HCT116 (cell line): Measurements from ENCODE around the gene HHLA2. TPM values are rescaled to one million over a fixed set of nuclear protein-coding genes. Genes with fewer than 3 reads are reported as not detected.

Experiments used
- ATAC-seq: fragments of 200-7000 bp; cut with Tn5 transposase; 2 replicates; pipeline ENCODE4 v1.9.1; 2020; ENCODE audit warnings: mild to moderate bottlenecking, moderate library complexity
- BruUV-seq: library from RNA; stranded (reverse); fragments of 400-500 nt; replicated peaks from 2 replicates; lab custom pipeline; 2021; lab: Mats Ljungman, UMichigan
- CTCF ChIA-PET: fragments of 300-600 bp; sonication (Branson Sonifier 250); formaldehyde crosslinking; loops from one replicate; lab custom pipeline; 2021; ENCODE audit warnings: antibody characterized with exemption; lab: Charles Lee
- POLR2A ChIA-PET: fragments of 300-600, 350-600 bp; sonication (Branson Sonifier 250); formaldehyde crosslinking; loops from one replicate; lab custom pipeline; 2021; ENCODE audit warnings: antibody characterized with exemption; lab: Charles Lee
- RAD21 ChIA-PET, 2 experiments: fragments of 300-600 bp; sonication (Branson Sonifier 250); formaldehyde crosslinking; loops; one replicate each; lab custom pipeline; 2023; ENCODE audit warnings: low total read pairs in 2 of 2; ENCODE audit not compliant: uncharacterized antibody in 2 of 2, unreplicated experiment in 2 of 2, low non-redundant PET in 1 of 2; lab: Charles Lee
- DNase-seq: peaks from one replicate; pipeline ENCODE4 v3.0.0-alpha.2; 2010; ENCODE audit warnings: low read depth, low spot score
- H2AFZ ChIP-seq: fragments of 200-600 bp; shearing (Covaris generic), sonication (generic); 2 replicates; pipeline ENCODE4 v1.6.1; 2017; ENCODE audit warnings: low read depth, mixed run types, mixed read lengths, antibody characterized with exemption, low read length; ENCODE audit not compliant: poor library complexity, severe bottlenecking
- H3K27ac ChIP-seq: 2 replicates; pipeline ENCODE4 v1.5.1; 2012; ENCODE audit warnings: low read depth, low read length
- H3K27me3 ChIP-seq: fragments of 200-600 bp; sonication (generic); 2 replicates; pipeline ENCODE4 v1.6.1; 2016; ENCODE audit warnings: mixed run types, low read length, mixed read lengths; ENCODE audit not compliant: insufficient read depth
- H3K36me3 ChIP-seq, 2 experiments: fragments of 200-500 bp in 1 of 2; fragments of 200-600 bp in 1 of 2; sonication (Bioruptor generic) in 1 of 2; sonication (generic) in 1 of 2; 2 replicates each; pipeline versions ENCODE4 v1.5.1 to v1.6.1; 2014 to 2016; ENCODE audit warnings: low read length in 2 of 2, inconsistent platforms in 1 of 2, mixed read lengths in 1 of 2, mixed run types in 1 of 2; ENCODE audit not compliant: insufficient read depth in 2 of 2, control insufficient read depth in 1 of 2
- H3K4me1 ChIP-seq, 2 experiments: fragments of 200-600 bp in 1 of 2; sonication (generic) in 1 of 2; 2 replicates each; pipeline versions ENCODE4 v1.5.1 to v1.6.1; 2012 to 2017; ENCODE audit warnings: low read length in 2 of 2, inconsistent platforms in 1 of 2, mild to moderate bottlenecking in 1 of 2, mixed read lengths in 1 of 2, mixed run types in 1 of 2, moderate library complexity in 1 of 2; ENCODE audit not compliant: insufficient read depth in 2 of 2, control insufficient read depth in 1 of 2
- H3K4me2 ChIP-seq: fragments of 200-600 bp; sonication (generic); 2 replicates; pipeline ENCODE4 v1.6.1; 2017; ENCODE audit warnings: mixed run types, low read length, mixed read lengths
- H3K4me3 ChIP-seq, 2 experiments: fragments of 200-600 bp in 1 of 2; sonication (generic) in 1 of 2; replicated peaks in 1 of 2; 2 replicates each; pipeline ENCODE4 v1.5.1; 2011 to 2016; ENCODE audit warnings: low read length in 2 of 2, control low read depth in 1 of 2, low read depth in 1 of 2, mild to moderate bottlenecking in 1 of 2, mixed read lengths in 1 of 2, mixed run types in 1 of 2
- H3K79me2 ChIP-seq: fragments of 200-600 bp; sonication (generic); 2 replicates; pipeline ENCODE4 v1.6.1; 2017; ENCODE audit warnings: mild to moderate bottlenecking, mixed run types, low read length, moderate library complexity, mixed read lengths; ENCODE audit not compliant: insufficient read depth
- H3K9ac ChIP-seq: fragments of 200-600 bp; sonication (generic); 2 replicates; pipeline ENCODE4 v1.6.1; 2016; ENCODE audit warnings: low read length, mixed read lengths
- H3K9me2 ChIP-seq: fragments of 200-600 bp; sonication (generic), shearing (Covaris generic); 2 replicates; pipeline ENCODE4 v1.6.1; 2017; ENCODE audit warnings: mixed run types, mild to moderate bottlenecking, moderate library complexity; ENCODE audit not compliant: insufficient read depth
- H3K9me3 ChIP-seq, 2 experiments: fragments of 200-500 bp in 1 of 2; fragments of 200-600 bp in 1 of 2; sonication (Bioruptor generic) in 1 of 2; sonication (generic) in 1 of 2; 2 replicates each; pipeline ENCODE4 v1.6.1; 2014 to 2017; ENCODE audit warnings: low read length in 2 of 2, mixed read lengths in 2 of 2, inconsistent platforms in 1 of 2, low read depth in 1 of 2, mild to moderate bottlenecking in 1 of 2, mixed run types in 1 of 2, moderate library complexity in 1 of 2; ENCODE audit not compliant: control insufficient read depth in 1 of 2, insufficient read depth in 1 of 2
- H4K20me1 ChIP-seq: fragments of 200-600 bp; sonication (generic), shearing (Covaris generic); 2 replicates; pipeline ENCODE4 v1.6.1; 2017; ENCODE audit warnings: mixed run types, mild to moderate bottlenecking, moderate library complexity; ENCODE audit not compliant: insufficient read depth
- CBX3 ChIP-seq: IDR thresholded peaks from 2 replicates; pipeline ENCODE4 v1.6.1; 2012; ENCODE audit warnings: low read depth
- CEBPB ChIP-seq: IDR thresholded peaks from 2 replicates; pipeline ENCODE4 v1.6.1; 2012; ENCODE audit warnings: low read depth
- ELF1 ChIP-seq: IDR thresholded peaks from 2 replicates; pipeline ENCODE4 v1.6.1; 2012; ENCODE audit warnings: low read depth, borderline replicate concordance
- EZH2phosphoT487 ChIP-seq: fragments of 200-600 bp; IDR thresholded peaks from 2 replicates; pipeline ENCODE4 v1.6.1; 2018; ENCODE audit warnings: antibody characterized with exemption, borderline replicate concordance
- FOSL1 ChIP-seq: IDR thresholded peaks from 2 replicates; pipeline ENCODE4 v1.6.1; 2012; ENCODE audit warnings: low read depth
- JUND ChIP-seq: IDR thresholded peaks from 2 replicates; pipeline ENCODE4 v1.6.1; 2012
- MAX ChIP-seq: IDR thresholded peaks from 2 replicates; pipeline ENCODE4 v1.6.1; 2012
- POLR2A ChIP-seq: IDR thresholded peaks from 2 replicates; pipeline ENCODE4 v1.7.0; 2011; ENCODE audit warnings: borderline replicate concordance; ENCODE audit not compliant: insufficient read depth, insufficient read length; ENCODE audit errors: extremely low read depth
- POLR2AphosphoS5 ChIP-seq: IDR thresholded peaks from 2 replicates; pipeline ENCODE4 v1.6.1; 2011; ENCODE audit warnings: mild to moderate bottlenecking, low read depth, low read length, moderate library complexity
- RAD21 ChIP-seq: IDR thresholded peaks from 2 replicates; pipeline ENCODE4 v1.6.1; 2012; ENCODE audit warnings: low read depth, mild to moderate bottlenecking
- REST ChIP-seq: IDR thresholded peaks from 2 replicates; pipeline ENCODE4 v1.6.1; 2012; ENCODE audit warnings: low read depth
- SIN3A ChIP-seq: IDR thresholded peaks from 2 replicates; pipeline ENCODE4 v1.6.1; 2012; ENCODE audit warnings: low read depth
- SP1 ChIP-seq: IDR thresholded peaks from 2 replicates; pipeline ENCODE4 v1.6.1; 2012; ENCODE audit warnings: low read depth
- SRF ChIP-seq: IDR thresholded peaks from 2 replicates; pipeline ENCODE4 v1.6.1; 2012; ENCODE audit warnings: low read depth
- TCF7L2 ChIP-seq: IDR thresholded peaks from 2 replicates; pipeline ENCODE4 v1.7.0; 2011; ENCODE audit warnings: borderline replicate concordance, inconsistent platforms; ENCODE audit not compliant: insufficient read depth, insufficient read length; ENCODE audit errors: extremely low read depth
- YY1 ChIP-seq: IDR thresholded peaks from 2 replicates; pipeline ENCODE4 v1.6.1; 2011; ENCODE audit warnings: low read length, low read depth, moderate library complexity, mild to moderate bottlenecking; ENCODE audit not compliant: insufficient replicate concordance; ENCODE audit errors: extremely low read depth
- ZFX ChIP-seq: fragments of 450-650 bp; IDR thresholded peaks from 2 replicates; pipeline ENCODE4 v1.6.1; 2017
- ZNF274 ChIP-seq: fragments of 200-500 bp; sonication (Bioruptor generic); IDR thresholded peaks from 2 replicates; pipeline ENCODE4 v1.6.1; 2014; ENCODE audit warnings: mild to moderate bottlenecking, low read depth, low read length, inconsistent platforms
- intact Hi-C: fragments of 100-400 bp; cut with micrococcal nuclease; formaldehyde crosslinking; loops from 2 replicates; pipeline ENCODE4 v1.10.0; 2022
- total RNA-seq: library from RNA; stranded (reverse); gene quantifications from one replicate; pipeline ENCODE4 v1.2.1, GENCODE V29; 2021; ENCODE audit not compliant: unreplicated experiment
- TF ChIP-seq, protein P1 (sequence below): IDR thresholded peaks from 2 replicates; pipeline ENCODE4 v1.6.1; 2012
- TF ChIP-seq, protein P2 (sequence below): IDR thresholded peaks from 2 replicates; pipeline ENCODE4 v1.6.1; 2011; ENCODE audit warnings: mild to moderate bottlenecking, low read length, moderate library complexity; ENCODE audit not compliant: insufficient replicate concordance; ENCODE audit errors: extremely low read depth

Gene HHLA2
- total RNA-seq, 1 experiment from 2014 or later: not detected

DNA sequence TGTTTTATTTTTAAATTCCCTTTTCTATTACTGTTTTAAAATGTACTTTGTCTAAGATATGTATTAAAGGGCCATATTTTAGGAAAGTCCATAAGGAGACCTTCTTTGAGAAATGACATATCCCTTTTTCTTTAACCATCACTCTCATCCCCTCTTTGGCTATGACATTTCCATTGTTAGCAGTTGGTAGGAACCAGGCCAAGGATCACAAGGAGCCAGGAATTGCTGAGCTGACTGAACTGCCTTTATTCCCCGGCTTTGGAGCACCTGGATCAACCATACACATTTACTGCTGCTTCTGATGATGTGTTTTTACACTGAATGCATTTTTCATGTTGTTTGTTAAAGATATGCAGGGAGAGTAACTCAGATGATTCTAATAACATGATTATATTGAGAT, 79.7 kb downstream of the HHLA2 start:
- RAD21 ChIA-PET: no interaction called here
- no peaks in the 10 kb centered on the region for H4K20me1 ChIP-seq
- CTCF ChIA-PET: no interaction called here
- TF ChIP-seq ELF1 (no peak), POLR2AphosphoS5 (no peak), JUND (no peak), SP1 (no peak), EZH2phosphoT487 (no peak), SRF (no peak), YY1 (no peak), ZNF274 (no peak), POLR2A (no peak), FOSL1 (no peak), REST (no peak), SIN3A (no peak), MAX (no peak), RAD21 (no peak), CEBPB (no peak), ZFX (no peak), TCF7L2 (no peak), CBX3 (no peak)
- TF ChIP-seq, protein P1, sequence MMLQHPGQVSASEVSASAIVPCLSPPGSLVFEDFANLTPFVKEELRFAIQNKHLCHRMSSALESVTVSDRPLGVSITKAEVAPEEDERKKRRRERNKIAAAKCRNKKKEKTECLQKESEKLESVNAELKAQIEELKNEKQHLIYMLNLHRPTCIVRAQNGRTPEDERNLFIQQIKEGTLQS: no peak
- TF ChIP-seq, protein P2, sequence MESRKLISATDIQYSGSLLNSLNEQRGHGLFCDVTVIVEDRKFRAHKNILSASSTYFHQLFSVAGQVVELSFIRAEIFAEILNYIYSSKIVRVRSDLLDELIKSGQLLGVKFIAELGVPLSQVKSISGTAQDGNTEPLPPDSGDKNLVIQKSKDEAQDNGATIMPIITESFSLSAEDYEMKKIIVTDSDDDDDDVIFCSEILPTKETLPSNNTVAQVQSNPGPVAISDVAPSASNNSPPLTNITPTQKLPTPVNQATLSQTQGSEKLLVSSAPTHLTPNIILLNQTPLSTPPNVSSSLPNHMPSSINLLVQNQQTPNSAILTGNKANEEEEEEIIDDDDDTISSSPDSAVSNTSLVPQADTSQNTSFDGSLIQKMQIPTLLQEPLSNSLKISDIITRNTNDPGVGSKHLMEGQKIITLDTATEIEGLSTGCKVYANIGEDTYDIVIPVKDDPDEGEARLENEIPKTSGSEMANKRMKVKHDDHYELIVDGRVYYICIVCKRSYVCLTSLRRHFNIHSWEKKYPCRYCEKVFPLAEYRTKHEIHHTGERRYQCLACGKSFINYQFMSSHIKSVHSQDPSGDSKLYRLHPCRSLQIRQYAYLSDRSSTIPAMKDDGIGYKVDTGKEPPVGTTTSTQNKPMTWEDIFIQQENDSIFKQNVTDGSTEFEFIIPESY: no peak
- H3K27me3 ChIP-seq: no peaks in the 10 kb centered on the region
- H3K36me3 ChIP-seq: no peaks in the 10 kb centered on the region
- H3K27ac ChIP-seq: no peak overlapping the region
- H3K79me2 ChIP-seq: no peaks in the 10 kb centered on the region
- no peaks in the 10 kb centered on the region for H3K9me2 ChIP-seq
- no peak overlapping the region for H2AFZ ChIP-seq
- intact Hi-C loops: no loop called here
- no TSS peak for BruUV-seq
- no peak overlapping the region for H3K9ac ChIP-seq
- H3K4me3 ChIP-seq: no peak overlapping the region
- H3K4me2 ChIP-seq: no peak overlapping the region
- POLR2A ChIA-PET: no interaction called here
- no peaks in the 10 kb centered on the region for H3K9me3 ChIP-seq
- ATAC-seq: no peak
- no peak for DNase-seq
- H3K4me1 ChIP-seq: no peaks in the 10 kb centered on the region
